Measurements from ENCODE around the gene CSF2.

The CSF2 gene

DNA sequence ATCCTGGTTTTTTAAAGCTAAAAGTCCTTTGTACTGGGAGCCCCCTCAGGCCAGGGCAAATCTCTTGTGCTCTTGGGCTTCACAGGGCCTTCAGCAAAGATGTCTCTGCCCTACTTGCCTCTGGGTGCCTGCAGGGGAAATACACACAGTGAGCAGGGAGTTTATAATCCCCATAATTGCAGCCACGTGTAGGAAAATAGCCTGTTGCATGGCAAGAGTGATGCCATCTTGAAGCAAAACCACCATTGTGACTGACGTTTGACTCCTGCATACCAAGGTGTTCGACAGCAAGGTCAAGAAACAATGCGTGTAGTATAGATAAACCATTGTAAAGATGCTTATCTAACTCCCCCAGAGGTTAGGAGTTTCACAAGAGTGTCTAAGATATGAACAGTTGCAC lies 24.5 kb upstream of the CSF2 start:
- TF ChIP-seq, protein P1, sequence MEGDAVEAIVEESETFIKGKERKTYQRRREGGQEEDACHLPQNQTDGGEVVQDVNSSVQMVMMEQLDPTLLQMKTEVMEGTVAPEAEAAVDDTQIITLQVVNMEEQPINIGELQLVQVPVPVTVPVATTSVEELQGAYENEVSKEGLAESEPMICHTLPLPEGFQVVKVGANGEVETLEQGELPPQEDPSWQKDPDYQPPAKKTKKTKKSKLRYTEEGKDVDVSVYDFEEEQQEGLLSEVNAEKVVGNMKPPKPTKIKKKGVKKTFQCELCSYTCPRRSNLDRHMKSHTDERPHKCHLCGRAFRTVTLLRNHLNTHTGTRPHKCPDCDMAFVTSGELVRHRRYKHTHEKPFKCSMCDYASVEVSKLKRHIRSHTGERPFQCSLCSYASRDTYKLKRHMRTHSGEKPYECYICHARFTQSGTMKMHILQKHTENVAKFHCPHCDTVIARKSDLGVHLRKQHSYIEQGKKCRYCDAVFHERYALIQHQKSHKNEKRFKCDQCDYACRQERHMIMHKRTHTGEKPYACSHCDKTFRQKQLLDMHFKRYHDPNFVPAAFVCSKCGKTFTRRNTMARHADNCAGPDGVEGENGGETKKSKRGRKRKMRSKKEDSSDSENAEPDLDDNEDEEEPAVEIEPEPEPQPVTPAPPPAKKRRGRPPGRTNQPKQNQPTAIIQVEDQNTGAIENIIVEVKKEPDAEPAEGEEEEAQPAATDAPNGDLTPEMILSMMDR (IDR thresholded peaks at IDR 0.05; ENCODE audit: low read depth, low read length), result no peak
- no peak overlapping the region for H3K4me3 ChIP-seq (ENCODE audit: low read depth, low read length)

DNA sequence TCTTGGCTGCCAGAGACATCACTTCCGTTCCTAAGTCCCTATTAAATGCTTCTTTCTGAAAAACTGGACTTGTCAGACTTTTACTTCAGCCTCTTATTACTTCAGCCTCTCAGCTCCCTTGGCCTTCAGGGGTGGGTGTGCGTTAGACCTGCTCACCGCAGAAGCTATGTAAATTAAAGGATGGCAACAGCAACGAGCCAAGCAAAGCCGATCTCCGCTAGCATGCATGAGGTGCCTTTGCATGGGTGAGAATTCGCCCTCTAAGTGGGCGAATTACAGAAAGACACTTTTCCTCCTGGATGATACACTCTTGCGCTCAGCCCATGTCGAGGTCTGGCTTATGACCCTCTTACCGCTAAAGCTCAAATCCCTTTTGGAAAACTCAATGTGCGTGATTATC lies 24.0 kb upstream of the CSF2 start:
- TF ChIP-seq, protein P1 (IDR thresholded peaks at IDR 0.05; ENCODE audit: low read depth, low read length), result no peak
- no peak overlapping the region for H3K4me3 ChIP-seq (ENCODE audit: low read depth, low read length)

DNA sequence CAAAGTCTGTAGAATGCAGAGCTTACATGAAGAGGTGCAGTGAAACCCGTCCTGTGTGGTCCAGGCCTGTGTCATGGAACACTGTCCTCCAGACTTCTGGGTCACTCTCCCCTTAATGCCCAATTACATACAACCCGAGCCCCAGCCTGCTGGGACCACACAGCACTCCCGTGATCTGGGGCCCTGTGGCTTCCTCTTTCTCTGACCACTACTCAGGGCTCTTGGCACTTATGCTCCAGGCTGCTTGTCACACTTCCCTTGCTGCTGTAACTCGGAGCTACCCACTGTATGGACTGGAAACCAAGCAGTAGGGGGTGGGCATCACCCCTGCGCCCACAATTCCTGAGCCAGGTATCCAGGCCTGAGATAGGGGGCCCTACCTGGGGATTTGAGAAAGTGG lies 23.5 kb upstream of the CSF2 start:
- TF ChIP-seq, protein P1 (IDR thresholded peaks at IDR 0.05; ENCODE audit: low read depth, low read length), result no peak
- H3K4me3 ChIP-seq (ENCODE audit: low read depth, low read length), result no peak overlapping the region

DNA sequence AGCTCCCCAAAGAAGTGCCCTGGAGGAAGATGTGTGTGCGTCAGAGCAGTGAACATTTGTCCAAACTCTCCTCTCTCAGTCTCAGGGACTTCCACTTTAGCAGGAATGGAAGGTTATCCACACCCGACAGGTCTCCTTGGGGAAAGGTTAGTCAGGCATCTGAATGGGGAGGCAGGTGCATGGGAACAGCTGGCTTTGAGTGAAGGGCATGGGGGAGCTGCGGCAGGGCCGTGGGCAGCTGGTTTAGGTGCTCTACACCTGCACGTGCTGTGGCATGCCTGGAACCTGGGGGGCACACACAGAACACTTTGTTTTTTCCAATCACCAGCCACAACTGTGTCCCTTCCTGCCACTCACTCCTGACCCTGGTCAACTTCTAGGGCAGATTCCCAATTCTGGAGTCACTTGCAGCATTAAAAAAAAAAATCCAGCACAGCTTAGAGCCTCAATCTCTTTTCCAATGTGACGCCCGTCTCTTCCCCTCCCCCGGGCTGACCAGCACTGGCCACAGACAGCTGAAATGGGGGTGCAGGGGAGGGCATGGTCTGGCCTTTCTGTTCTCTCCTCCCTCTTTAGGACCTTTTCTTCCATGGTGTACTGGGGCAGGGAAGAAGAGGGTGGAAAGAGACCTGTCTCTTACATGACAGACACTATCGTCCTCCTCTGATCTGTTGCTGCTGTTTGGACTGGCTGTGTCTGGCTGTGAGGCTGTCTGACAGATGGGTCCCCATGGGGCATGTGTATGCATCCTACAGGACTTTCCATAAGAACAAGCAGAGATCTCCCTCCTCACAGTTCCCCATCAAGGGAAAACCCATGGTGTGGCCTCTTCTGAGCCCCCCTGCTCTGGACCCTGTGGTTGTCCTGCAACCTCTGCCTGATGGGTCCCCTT lies 22.7 kb upstream of the CSF2 start:
- TF ChIP-seq, protein P1 (IDR thresholded peaks at IDR 0.05; ENCODE audit: low read depth, low read length), result no peak
- H3K4me3 ChIP-seq (ENCODE audit: low read depth, low read length), result no peak overlapping the region

DNA sequence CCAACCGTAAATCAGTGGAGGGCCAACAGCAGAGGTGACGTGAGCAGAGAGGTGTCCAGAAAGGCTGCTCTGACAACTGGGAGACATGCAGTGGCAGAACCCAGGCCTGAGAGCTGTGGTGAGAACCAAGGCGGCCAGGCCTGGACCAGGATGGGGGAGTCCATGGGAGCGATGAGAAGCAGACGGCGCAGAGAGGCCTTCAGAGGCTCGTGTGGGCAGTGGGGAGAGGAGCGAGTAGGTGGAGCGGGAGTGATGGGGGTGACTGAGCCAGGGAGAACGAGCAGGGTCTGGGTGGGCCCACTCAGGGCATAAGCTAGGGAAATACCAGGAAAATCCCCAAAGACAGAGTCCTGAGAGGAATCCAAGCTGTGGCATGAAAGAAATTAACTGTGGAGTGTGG lies 21.1 kb upstream of the CSF2 start:
- no peak overlapping the region for H3K4me3 ChIP-seq (ENCODE audit: low read depth, low read length)
- TF ChIP-seq, protein P1 (IDR thresholded peaks at IDR 0.05; ENCODE audit: low read depth, low read length), result no peak

DNA sequence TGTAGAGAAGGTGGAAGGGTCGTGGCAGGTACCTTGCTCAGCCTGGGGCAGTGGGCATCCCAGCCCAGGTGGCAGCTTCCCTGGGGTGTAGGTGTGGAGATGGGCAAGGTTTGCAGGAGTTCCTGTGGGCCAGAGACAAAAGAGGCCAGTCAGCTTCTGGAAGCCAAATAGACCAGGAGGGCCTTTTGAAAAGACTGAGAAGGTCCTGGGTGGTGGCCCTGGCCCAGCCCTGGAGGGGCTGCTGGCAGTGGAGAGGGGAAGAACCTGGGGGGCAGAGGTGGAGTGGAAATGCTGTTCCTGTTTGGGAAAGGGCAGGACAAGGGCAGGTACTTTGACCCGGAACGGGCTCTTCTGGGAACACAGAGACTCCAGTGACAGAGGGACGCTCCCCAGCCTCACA lies 20.1 kb upstream of the CSF2 start:
- TF ChIP-seq, protein P1 (IDR thresholded peaks at IDR 0.05; ENCODE audit: low read depth, low read length), result no peak
- no peak overlapping the region for H3K4me3 ChIP-seq (ENCODE audit: low read depth, low read length)

DNA sequence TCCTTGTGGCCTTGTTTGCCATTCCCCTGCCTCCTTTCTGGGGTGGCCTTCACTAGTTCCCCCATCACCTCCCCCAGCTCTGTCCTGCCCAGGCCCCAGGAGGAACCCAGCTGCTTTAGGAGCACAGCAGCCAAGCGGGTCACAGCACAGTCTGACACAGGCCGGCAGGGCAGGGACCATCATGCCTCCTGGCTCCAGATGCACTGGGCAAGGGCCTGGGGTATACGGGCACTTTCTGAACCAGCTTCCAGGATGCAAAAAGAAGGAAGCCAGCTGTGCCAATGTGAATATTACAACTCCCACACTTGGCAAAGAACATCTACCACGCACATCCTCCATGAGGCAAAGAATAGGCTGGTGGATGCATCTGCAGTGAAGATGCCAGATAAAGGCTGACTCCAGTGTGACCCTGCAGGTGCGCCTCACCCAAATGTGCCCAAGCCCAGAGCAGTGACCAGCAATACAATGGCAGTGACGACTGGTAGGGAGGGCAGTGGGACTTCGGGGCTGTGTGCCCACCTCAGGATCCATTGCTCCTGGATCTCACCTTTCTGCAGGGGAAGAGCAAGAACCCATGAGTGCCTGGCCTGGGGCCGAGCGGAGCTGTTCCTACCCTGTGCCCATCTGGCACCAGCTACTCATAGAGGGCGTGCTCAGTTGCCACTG lies 19.4 kb upstream of the CSF2 start:
- TF ChIP-seq, protein P1 (IDR thresholded peaks at IDR 0.05; ENCODE audit: low read depth, low read length), result no peak
- no peak overlapping the region for H3K4me3 ChIP-seq (ENCODE audit: low read depth, low read length)
